Stimulated activated CD4-positive, alpha-beta T cell treated with anti-CD3 and anti-CD28 coated beads, Interleukin-4, amount 100 ng/mL, for 24 hours (primary cell): ENCODE data around the gene BAG1.

ENCODE experiments used
- DNase-seq: peaks from one replicate; pipeline ENCODE4 v3.0.0-alpha.2; 2020

Gene BAG1

GRCh38 chr9:33273266-33273971 lies 8.9 kb upstream of the BAG1 start:
- DNase-seq: no peak

- no peak for DNase-seq
Measured at GRCh38 chr9:33272061-33272460, 7.6 kb upstream of the BAG1 start.

GRCh38 chr9:33270146-33270545 lies 5.6 kb upstream of the BAG1 start:
- DNase-seq: no peak

GRCh38 chr9:33267151-33267767 lies 2.8 kb upstream of the BAG1 start:
- DNase-seq: no peak

GRCh38 chr9:33265211-33265865 lies 830 bp upstream of the BAG1 start:
- DNase-seq: no peak

- DNase-seq: peak; percentile 37
Measured at GRCh38 chr9:33264003-33264472, 470 bp downstream of the BAG1 start.

- DNase-seq: peak; percentile 20
Measured at GRCh38 chr9:33263131-33264002, 1.1 kb downstream of the BAG1 start.

- no peak for DNase-seq
Measured at GRCh38 chr9:33260372-33260771, 4.1 kb downstream of the BAG1 start.

- no peak for DNase-seq
Measured at GRCh38 chr9:33257276-33257675, 7.2 kb downstream of the BAG1 start.

GRCh38 chr9:33256236-33256635 lies 8.3 kb downstream of the BAG1 start:
- no peak for DNase-seq

- no peak for DNase-seq
Measured at GRCh38 chr9:33255471-33255870, 9.0 kb downstream of the BAG1 start.

- no peak for DNase-seq
Measured at GRCh38 chr9:33255014-33255413, 9.5 kb downstream of the BAG1 start.

- DNase-seq: no peak
Measured at GRCh38 chr9:33254211-33254610, 10.3 kb downstream of the BAG1 start.

GRCh38 chr9:33250458-33250995 lies 14.0 kb downstream of the BAG1 start:
- no peak for DNase-seq

GRCh38 chr9:33249983-33250382 lies 14.5 kb downstream of the BAG1 start:
- DNase-seq: no peak

- DNase-seq: no peak
Measured at GRCh38 chr9:33249087-33249658, 15.3 kb downstream of the BAG1 start.

- DNase-seq: no peak
Measured at GRCh38 chr9:33248606-33249005, 15.9 kb downstream of the BAG1 start.

- DNase-seq: no peak
Measured at GRCh38 chr9:33246269-33246860, 18.1 kb downstream of the BAG1 start.

- DNase-seq: no peak
Measured at GRCh38 chr9:33245341-33245740, 19.2 kb downstream of the BAG1 start.

- no peak for DNase-seq
Measured at GRCh38 chr9:33244137-33244784, 20.2 kb downstream of the BAG1 start.

GRCh38 chr9:33242609-33243134 lies 21.8 kb downstream of the BAG1 start:
- DNase-seq: no peak
